Small intestine (tissue), 7 donors: ENCODE data around the gene ELK4. TPM values are rescaled to one million over a fixed set of nuclear protein-coding genes. Genes with fewer than 3 reads are reported as not detected.

Source experiments
- DNase-seq, 2 donors: peaks; one replicate each; pipeline versions ENCODE4 v3.0.0 to v3.0.0-alpha.2; 2013
- FAIRE-seq: peaks from 2 replicates; lab custom pipeline; 2012; peaks lifted over from hg19 to GRCh38; lab: Jason Lieb, UNC
- H3K27ac ChIP-seq, 3 donors: one replicate each; pipeline ENCODE4 v1.5.1; 2013; ENCODE audit warnings: low read length in 2 of 3, mild to moderate bottlenecking in 2 of 3, control low read depth in 1 of 3, inconsistent platforms in 1 of 3, low read depth in 1 of 3, moderate library complexity in 1 of 3
- H3K27me3 ChIP-seq, 3 donors: one replicate each; pipeline ENCODE4 v1.6.1; 2013; ENCODE audit warnings: low read length in 3 of 3, inconsistent platforms in 1 of 3; ENCODE audit not compliant: control insufficient read depth in 3 of 3, insufficient read depth in 3 of 3
- H3K36me3 ChIP-seq, 3 donors: one replicate each; pipeline ENCODE4 v1.6.1; 2013; ENCODE audit warnings: low read length in 3 of 3, inconsistent platforms in 1 of 3, low read depth in 1 of 3, mild to moderate bottlenecking in 1 of 3, moderate library complexity in 1 of 3; ENCODE audit not compliant: control insufficient read depth in 3 of 3, insufficient read depth in 2 of 3
- H3K4me1 ChIP-seq, 3 donors: one replicate each; pipeline ENCODE4 v1.6.1; 2013; ENCODE audit warnings: low read length in 2 of 3, inconsistent platforms in 1 of 3, low read depth in 1 of 3, mild to moderate bottlenecking in 1 of 3, moderate library complexity in 1 of 3; ENCODE audit not compliant: control insufficient read depth in 3 of 3, insufficient read depth in 2 of 3
- H3K4me3 ChIP-seq, 3 donors: one replicate each; pipeline ENCODE4 v1.5.1; 2013; ENCODE audit warnings: low read length in 3 of 3, control low read depth in 1 of 3, inconsistent platforms in 1 of 3, low read depth in 1 of 3, mild to moderate bottlenecking in 1 of 3, moderate library complexity in 1 of 3
- H3K9me3 ChIP-seq, 2 donors: one replicate each; pipeline ENCODE4 v1.6.1; 2013; ENCODE audit warnings: low read depth in 1 of 2, low read length in 1 of 2; ENCODE audit not compliant: control insufficient read depth in 2 of 2, insufficient read depth in 1 of 2
- WGBS, 3 donors: extraction: QIAGEN DNeasy Blood & Tissue Kit; methylation state at CpG; one replicate each; pipeline ENCODE4 v1.1.7; 2013; 5-methylcytosine and 5-hydroxymethylcytosine counted together
- polyA plus RNA-seq, 4 donors: library from polyadenylated mRNA; stranded (reverse) in 3 of 4; unstranded in 1 of 4; fragments of 200-250 nt in 3 of 4; fragments of 120-200 nt in 1 of 4; gene quantifications; one replicate each; pipeline versions ENCODE4 v1.2.1 to v1.2.3, GENCODE V29; 2013
- donor health status: healthy with polysubstance abuse.
- donor health status: control.
- donor health status: control.
- donor health status: Bipolar disorder and iron deficiency.
- donor health status: healthy.

Gene ELK4
- polyA plus RNA-seq, 4 donors, result 2.7 to 14.7 (median 4.5) TPM

DNA sequence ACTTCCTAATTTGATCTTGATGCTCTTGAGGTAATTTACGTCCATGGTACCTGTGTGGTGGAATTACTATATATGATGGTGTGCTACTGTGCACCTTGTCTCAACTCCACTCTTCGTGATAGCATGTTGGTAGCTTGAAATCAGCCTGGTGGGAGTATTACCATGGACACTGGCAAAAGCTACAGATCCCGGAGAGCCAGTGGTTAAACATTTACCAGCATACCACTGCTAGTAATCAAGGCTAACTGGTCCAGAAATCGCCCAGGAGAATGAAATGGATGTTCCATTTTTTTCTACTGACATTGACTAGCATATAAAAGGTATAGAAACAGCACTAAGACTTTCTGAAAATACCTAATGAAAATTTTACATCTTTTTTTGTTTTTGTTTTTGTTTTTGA, 30.6 kb downstream of the ELK4 start:
- no peak overlapping the region for H3K4me3 ChIP-seq
- H3K27me3 ChIP-seq, result no peaks in the 10 kb centered on the region
- FAIRE-seq, result no peak
- peaks cover 4 to 37% (median 5%) of the 10 kb centered on the region in 3 donors for H3K36me3 ChIP-seq
- peak in 1 of 2 donors; percentile 46 for DNase-seq
- H3K4me1 ChIP-seq, result peaks cover 0 to 3% (median 3%) of the 10 kb centered on the region in 3 donors
- no peaks in the 10 kb centered on the region for H3K9me3 ChIP-seq
- no peak overlapping the region for H3K27ac ChIP-seq
- 30 to 67% (median 43%) methylated on average over 4 of the region's 4 CpGs for WGBS, 3 donors

DNA sequence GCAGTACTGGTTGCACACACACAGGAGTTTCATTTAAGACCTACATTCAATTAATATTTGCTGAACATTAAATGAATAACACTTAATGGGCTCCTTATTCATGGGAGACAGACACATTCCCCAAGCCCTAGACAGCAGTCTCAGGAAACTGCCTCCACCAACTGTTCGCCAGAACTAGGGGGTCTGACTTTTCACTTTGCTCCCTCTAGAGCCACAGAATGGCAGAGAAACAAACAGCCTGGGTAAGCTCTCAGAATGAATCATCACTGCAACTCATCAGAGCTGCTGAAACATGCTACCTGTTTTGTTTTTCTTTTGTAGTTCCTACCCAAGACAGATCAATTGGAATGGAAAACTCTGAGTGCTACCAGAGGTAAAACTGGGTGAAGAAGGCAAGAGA, 31.7 kb downstream of the ELK4 start:
- FAIRE-seq, result no peak
- peaks cover 0 to 3% (median 3%) of the 10 kb centered on the region in 3 donors for H3K4me1 ChIP-seq
- H3K36me3 ChIP-seq, result peaks cover 0 to 37% (median 5%) of the 10 kb centered on the region in 3 donors
- H3K27me3 ChIP-seq, result no peaks in the 10 kb centered on the region
- no peak for DNase-seq
- H3K9me3 ChIP-seq, result no peaks in the 10 kb centered on the region
- WGBS, 3 donors, result 57 to 70% (median 63%) methylated on average over 1 of the region's 1 CpG
- H3K27ac ChIP-seq, result peak overlapping the region in 2 of 3 donors; percentile 49 to 54
- no peak overlapping the region for H3K4me3 ChIP-seq

DNA sequence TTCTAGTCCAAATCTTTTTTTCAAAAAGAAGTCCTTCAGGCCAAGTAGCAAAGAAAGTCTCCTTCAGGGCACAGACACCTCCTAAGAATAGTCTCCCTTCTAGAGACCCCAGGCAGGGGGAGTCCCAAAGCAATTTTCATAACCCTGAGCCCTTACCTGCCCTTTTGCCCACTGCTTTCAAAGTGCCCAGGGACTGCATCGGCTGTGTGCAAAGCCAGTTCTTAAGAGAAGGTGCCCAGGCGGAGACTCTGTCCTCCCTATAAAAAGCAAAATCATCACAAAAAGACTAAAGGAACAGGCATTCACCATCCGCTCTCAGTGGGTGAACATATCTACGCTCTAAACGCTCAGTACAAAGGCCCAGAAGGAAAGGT, 32.2 kb downstream of the ELK4 start:
- no peaks in the 10 kb centered on the region for H3K9me3 ChIP-seq
- H3K4me3 ChIP-seq, result no peak overlapping the region
- DNase-seq (no peak), FAIRE-seq (no peak)
- peak overlapping the region in 2 of 3 donors; percentile 49 to 54 for H3K27ac ChIP-seq
- H3K4me1 ChIP-seq, result peaks cover 0 to 3% (median 3%) of the 10 kb centered on the region in 3 donors
- peaks cover 0 to 37% (median 5%) of the 10 kb centered on the region in 3 donors for H3K36me3 ChIP-seq
- 78 to 86% (median 84%) methylated on average over 5 of the region's 5 CpGs for WGBS, 3 donors
- H3K27me3 ChIP-seq, result no peaks in the 10 kb centered on the region

DNA sequence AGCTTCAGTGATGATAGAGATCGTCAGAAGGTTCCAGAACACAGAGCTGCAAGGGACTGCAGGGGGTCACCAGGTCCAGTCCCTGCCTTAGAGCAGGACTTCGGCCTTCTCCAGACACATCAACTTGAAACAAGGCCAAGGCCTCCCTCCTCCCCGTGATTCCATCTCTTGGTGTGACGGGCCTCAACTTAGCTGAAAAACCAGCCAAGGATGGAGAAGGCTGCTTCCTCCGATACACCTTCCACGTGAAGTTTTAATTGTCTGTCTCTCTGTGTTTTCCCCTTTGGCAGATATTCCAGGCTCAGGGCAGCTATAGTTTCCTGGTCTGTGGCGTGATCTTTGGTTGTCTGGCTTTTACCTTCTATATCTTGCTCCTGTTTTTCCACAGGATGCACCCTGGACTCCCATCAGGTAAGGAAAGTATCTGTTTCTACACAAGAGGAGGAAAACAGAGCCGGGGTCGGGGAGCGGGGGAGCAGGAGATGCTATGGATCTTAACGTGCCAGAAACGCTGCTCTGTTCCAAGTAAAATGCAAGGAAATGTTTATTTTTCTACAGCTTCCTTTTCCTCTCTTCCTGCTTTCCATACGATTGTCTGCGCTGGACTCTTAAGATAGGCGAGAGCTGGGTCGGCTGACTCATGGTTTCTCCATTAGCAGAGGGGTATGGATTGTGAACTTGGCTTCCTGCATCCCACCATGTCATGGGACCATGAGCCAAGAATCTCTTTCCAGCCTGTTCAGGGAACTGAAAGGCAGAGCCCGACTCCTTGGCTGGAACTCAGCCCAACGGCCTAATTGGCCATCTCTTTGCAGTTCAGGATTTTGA, 32.8 kb downstream of the ELK4 start:
- peak overlapping the region in 2 of 3 donors; percentile 23 to 49 for H3K27ac ChIP-seq
- H3K27me3 ChIP-seq, result no peaks in the 10 kb centered on the region
- WGBS, 3 donors, result 53 to 78% (median 70%) methylated on average over 18 of the region's 18 CpGs
- H3K4me3 ChIP-seq, result no peak overlapping the region
- H3K36me3 ChIP-seq, result peaks cover 0 to 37% (median 5%) of the 10 kb centered on the region in 3 donors
- FAIRE-seq (no peak), DNase-seq (peak in 1 of 2 donors; percentile 44)
- peaks cover 0 to 3% (median 3%) of the 10 kb centered on the region in 3 donors for H3K4me1 ChIP-seq
- no peaks in the 10 kb centered on the region for H3K9me3 ChIP-seq

DNA sequence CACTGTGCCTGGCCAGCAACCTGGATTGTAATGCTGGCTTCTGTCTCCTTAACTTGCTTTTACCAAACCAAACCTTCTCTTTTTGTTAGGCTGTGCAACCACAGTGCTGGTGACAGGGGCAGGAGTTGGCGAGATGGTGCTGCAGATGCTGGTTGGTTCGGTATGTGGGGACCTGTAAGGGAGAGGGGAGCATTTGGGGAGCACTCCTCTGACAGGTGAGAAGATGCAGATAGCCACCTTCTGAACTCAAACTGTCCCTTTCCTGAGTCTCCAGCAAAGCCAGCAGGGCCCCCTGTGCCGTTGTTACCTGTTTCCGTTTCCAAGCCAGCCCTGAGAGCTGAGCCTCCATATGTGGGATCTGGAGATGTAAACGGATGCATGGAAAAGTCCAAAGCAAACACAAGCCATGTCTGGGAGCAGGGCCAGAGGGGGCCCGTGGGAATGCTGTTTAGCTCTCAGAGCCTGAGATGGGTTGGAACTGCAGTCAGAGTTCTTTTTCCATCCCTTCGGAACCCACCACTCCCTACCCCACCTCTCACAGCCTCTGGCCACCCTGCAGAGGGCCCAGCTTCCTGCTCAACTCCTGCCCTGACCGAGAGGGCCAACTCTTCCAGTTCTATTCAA, 34.0 kb downstream of the ELK4 start:
- Histone ChIP-seq H3K4me1 (peaks cover 0 to 3% (median 3%) of the 10 kb centered on the region in 3 donors), H3K27ac (peak overlapping the region in 1 of 3 donors; percentile 51), H3K27me3 (no peaks in the 10 kb centered on the region), H3K36me3 (peaks cover 0 to 37% (median 5%) of the 10 kb centered on the region in 3 donors), H3K9me3 (no peaks in the 10 kb centered on the region), H3K4me3 (no peak overlapping the region)
- DNase-seq (no peak), FAIRE-seq (no peak)
- 70 to 82% (median 80%) methylated on average over 8 of the region's 8 CpGs for WGBS, 3 donors

DNA sequence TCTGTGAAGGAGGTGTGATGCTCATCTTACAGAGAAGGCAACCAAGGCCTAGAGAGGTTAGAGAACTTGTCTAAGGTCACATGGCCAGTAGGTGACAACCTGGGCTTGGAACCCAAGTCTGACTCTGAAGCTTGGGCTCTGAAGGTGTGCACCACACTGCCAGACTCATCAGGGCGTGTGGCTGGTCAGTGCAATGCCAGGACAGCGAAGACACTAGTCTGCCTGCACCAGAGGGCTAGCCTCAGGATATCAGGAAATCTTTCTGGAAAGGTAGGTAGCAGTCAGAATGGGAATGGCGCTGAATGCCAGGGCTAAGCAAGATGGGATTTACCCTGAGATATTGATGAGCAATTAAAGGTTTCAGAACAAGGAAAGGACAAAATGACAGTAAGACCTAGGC, 34.9 kb downstream of the ELK4 start:
- DNase-seq (no peak), FAIRE-seq (no peak)
- WGBS, 3 donors, result 97 to 100% (median 98%) methylated on average over 3 of the region's 3 CpGs
- Histone ChIP-seq H3K4me3 (no peak overlapping the region), H3K27ac (no peak overlapping the region), H3K9me3 (no peaks in the 10 kb centered on the region), H3K4me1 (peaks cover 0 to 6% (median 3%) of the 10 kb centered on the region in 3 donors), H3K36me3 (peaks cover 0 to 34% (median 5%) of the 10 kb centered on the region in 3 donors), H3K27me3 (no peaks in the 10 kb centered on the region)

DNA sequence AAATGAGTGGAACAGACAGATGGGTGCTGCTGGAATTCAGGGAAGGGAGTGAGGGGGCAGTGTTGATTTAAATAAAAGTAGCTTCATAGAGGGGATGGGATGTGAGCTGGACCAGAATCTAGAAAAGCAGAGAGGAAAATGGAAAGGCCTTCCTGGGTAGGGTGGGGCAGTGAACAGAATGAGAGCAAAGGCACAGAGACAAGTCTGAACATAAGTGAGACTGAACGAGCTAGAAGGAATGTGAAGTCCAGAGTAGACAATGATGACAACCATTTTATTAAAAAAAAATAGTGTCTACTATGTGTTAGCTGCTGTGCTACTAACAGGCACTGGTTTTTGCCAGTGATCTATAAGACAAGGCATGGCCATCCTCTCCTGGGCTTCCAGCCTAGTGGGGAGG, 36.0 kb downstream of the ELK4 start:
- no peak for DNase-seq
- H3K9me3 ChIP-seq, result no peaks in the 10 kb centered on the region
- peaks cover 0 to 11% (median 5%) of the 10 kb centered on the region in 3 donors for H3K4me1 ChIP-seq
- H3K4me3 ChIP-seq, result no peak overlapping the region
- no peak overlapping the region for H3K27ac ChIP-seq
- no peaks in the 10 kb centered on the region for H3K27me3 ChIP-seq
- FAIRE-seq, result no peak
- 76 to 87% (median 77%) methylated on average over 1 of the region's 1 CpG for WGBS, 3 donors
- peaks cover 0 to 34% (median 5%) of the 10 kb centered on the region in 3 donors for H3K36me3 ChIP-seq

DNA sequence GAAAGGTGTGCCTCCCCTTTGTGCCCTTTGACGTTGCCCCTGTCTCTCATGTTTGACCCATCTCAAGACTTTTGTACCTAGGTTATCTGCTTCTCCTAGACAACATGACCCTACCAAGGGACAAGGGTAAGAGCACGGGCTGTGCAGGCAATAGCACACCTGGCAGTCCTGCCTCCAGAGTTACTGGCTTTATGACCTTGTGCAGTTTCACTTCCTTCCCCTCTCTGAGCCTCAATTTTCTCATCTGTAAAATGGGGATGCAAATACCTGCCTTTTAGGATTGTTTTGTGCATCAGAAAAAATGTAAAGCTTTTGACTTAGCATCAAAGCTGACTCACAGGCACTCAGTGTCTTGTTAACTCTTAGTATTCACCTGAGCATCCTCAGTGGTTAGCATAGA, 36.4 kb downstream of the ELK4 start:
- H3K4me1 ChIP-seq, result peaks cover 0 to 11% (median 5%) of the 10 kb centered on the region in 3 donors
- WGBS, 3 donors, result 41 to 63% (median 57%) methylated on average over 2 of the region's 2 CpGs
- no peak overlapping the region for H3K4me3 ChIP-seq
- H3K27ac ChIP-seq, result no peak overlapping the region
- no peaks in the 10 kb centered on the region for H3K9me3 ChIP-seq
- peaks cover 0 to 34% (median 5%) of the 10 kb centered on the region in 3 donors for H3K36me3 ChIP-seq
- DNase-seq (no peak), FAIRE-seq (no peak)
- H3K27me3 ChIP-seq, result no peaks in the 10 kb centered on the region
